Pons (tissue), 1 donor: Measurements from ENCODE around the gene SCRN1.
A peak's percentile ranks its signal among the peaks of the same experiment; 100 is the strongest.

Experiments
- DNase-seq: peaks from one replicate; pipeline ENCODE4 v3.0.0-alpha.2; 2016; ENCODE audit warnings: low spot score

The SCRN1 gene

DNA sequence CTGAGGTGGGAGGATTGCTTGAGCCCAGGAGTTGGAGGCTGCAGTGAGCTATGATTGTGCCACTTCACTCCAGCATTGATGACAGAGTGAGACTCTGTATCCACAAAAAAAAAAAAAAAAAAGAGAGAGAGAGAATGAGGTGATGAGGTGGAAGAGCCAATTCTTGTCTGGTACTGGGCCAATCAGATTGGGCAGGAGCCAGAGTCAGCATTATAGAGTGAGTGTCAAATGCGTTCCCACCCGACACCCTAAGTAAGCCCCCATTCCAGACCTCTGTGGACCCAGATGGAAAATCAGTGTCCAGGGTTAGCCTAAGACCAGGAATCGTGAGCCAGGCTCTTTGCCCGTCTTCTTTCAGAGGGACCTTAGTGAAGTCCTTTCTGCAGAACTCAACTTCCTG is 99.3 kb downstream of the SCRN1 start:
- no peak for DNase-seq

DNA sequence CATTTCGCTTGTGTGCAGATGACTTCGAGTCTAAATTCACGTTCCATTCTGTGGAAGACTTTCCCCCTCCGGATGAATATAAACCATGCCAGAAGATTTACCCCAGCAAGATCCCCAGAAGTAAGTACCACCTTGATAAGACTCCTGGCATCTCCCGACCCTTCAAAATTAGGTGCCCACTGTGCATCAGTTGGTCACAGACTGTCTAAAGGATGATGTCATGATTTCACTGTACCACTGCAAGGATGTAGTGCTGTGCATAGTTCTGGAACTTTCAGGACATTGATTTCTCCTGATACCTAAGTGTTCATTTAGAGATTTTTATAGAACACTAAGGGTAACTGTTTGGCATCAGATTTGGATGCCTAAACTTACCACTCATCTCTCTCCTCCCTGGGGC is 100.3 kb downstream of the SCRN1 start:
- no peak for DNase-seq

DNA sequence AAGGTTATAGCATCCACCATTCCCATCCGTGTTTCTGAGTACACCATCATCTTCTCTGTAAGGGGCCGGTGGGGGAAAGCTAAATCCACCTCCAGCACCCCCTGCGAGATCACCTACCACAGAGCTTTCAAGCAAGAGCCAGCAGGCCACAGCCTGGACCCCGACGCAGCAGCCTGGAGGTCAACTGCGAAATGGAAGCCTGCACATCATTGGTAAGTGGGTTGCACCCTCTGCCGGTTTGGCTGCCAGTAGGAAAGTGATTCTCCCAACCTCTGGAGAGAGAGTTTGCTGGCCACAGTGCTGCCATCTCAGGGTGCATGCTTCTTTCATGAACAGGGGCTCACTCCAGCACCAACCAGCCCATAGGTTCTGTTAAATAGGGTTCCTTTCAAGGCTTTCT is 101.6 kb downstream of the SCRN1 start:
- DNase-seq, result no peak

DNA sequence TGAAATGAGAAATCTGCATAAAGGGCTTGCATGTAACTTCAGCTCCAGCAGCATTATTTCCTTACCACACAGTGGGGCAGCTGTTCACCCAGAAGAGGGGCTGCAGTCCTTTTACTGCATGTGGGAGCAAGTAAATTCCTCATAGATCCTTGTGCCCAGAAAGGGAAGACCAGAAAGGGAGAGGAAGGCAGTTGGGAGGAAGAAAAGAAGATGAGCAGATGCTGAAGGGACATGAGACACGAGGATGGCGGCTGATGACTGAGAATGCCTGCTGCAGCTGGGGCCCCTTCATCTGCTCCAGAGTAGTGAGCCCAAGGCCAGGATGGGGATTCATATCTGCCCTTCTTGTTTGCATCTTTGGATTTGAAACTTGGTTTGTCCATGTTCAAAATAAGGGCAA is 102.8 kb downstream of the SCRN1 start:
- no peak for DNase-seq

DNA sequence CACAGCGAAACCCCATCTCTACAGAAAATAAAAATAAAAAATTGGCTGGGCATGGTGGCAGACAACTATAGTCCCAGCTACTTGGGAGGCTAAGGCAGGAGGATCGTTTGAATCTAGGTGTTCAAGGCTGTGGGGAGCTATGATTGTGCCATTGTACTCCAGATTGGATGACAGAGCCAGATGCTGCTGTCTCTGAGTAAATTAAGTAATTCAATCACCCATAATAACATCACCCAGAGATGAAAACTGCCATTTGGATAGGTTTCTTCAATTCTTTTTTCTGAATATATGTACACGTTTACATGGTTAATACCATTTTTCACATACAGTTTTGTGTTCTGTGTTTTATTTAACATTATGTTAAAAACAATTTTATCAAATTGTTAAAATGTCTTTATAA is 104.0 kb downstream of the SCRN1 start:
- DNase-seq, result no peak

DNA sequence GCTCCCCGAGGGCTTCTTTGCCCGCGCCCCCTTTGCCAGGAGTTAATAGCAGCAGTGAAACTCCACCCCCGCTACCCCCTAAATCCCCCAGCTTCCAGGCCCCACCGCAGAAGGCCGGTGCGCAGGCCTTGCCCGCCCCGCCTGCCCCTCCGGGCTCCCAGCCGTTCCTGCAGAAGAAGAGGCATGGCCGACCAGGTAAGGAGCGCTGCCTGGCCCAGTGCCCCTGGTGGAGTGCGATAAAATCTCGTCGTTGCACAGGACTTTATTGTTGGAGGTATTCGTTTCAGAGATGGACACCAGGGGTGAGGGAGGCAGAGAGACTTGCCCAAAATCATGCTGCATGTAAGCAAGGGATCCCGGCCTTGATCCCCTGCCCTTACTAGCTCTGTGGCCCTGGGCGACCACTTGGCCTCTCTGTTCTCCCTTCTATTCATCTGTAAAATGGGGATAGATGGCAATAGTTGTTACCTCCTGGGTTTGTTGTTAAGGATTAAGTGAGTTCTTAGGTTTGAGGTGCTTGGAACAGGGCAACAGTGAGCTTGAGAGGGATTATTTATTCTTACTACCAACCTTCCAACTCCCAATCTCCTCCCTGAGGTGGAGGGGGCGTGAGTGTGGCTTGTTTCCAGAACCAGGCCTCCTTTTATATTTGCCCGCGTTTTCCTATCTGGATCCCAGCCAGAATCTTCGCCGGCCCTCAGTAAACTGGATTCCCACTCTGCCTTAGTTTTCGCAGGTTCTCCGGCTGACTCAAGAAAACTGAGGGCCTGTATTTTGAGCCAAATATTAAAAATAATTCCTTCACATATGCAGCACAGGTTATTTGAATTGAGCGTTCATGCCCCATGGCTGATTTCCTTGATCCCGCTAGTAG is 105.0 kb downstream of the SCRN1 start:
- DNase-seq, result no peak

DNA sequence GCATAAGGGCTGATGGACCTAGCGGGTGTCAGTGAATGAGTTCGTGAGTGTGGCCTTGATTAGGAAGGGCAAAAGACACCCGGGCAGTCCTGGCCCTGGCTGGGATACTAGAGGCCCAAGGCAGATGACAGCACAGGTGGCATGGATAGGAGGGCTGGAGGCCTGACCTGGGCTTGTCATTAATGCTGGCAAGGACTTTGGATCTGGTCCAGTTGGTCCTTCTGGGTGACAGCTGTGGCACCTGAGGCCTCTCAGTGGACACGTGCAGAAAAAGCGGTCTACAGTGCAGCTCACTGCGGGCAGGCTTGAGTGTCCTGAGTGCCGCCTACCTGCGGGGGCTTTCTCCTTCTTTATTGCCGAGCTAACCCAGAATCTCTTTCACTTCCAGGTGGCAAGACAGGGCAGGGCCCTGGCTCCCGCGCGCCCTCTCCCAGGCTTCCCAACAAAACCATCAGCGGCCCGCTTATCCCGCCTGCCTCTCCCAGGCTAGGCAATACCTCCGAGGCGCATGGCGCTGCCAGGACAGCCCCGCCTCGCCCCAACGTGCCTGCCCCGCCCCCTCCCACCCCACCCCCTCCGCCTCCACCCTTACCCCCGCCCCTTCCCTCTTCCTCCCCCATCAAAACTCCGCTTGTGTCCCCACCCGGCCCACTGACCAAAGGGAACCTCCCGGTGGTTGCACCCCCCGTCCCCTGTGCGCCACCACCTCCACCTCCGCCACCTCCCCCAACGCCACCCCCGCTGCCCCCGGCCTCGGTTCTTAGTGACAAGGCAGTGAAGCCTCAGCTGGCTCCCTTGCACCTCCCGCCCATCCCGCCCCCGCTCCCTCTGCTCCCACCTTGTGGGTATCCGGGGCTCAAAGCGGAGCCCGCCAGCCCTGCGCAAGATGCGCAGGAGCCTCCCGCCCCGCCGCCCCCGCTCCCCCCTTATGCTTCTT is 105.9 kb downstream of the SCRN1 start:
- no peak for DNase-seq

DNA sequence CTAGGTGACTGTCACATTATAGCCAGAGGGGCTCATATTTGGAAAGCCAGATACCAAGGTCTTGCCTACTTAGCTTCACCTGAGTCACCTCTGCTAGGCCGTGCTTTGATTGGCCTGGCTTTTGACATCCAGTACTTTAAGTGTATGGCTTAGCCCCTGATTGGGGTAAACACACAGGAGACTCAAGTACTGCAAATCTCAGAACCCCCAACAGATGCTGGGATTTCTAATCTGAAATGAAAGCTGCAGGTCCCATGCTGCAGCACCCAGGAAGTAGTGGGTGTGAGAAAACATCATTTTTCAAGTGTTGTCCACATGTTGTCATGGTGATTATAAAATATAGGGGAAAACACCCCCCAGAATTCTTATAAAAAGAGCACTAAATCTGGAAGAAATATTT is 107.1 kb downstream of the SCRN1 start:
- DNase-seq, result no peak

DNA sequence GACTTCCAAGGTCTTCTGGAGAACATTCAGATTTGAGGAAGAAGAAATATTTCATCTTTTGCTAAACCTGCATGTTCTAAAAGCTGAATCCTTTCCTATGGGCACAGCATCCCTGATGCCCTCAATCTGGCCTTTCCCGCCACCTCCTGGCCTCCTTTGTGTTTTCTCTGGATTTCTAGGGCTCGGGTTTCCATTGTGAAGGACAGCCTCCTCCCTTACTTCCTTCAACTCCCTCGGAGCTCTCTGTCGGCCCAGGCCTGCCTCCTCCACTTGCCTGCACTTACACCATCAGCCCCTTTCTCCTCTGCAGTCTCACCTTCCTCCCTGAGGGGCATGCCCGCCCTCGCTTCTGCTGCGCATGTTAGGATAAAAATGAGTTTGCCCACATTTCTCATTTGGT is 107.9 kb downstream of the SCRN1 start:
- DNase-seq, result no peak

DNA sequence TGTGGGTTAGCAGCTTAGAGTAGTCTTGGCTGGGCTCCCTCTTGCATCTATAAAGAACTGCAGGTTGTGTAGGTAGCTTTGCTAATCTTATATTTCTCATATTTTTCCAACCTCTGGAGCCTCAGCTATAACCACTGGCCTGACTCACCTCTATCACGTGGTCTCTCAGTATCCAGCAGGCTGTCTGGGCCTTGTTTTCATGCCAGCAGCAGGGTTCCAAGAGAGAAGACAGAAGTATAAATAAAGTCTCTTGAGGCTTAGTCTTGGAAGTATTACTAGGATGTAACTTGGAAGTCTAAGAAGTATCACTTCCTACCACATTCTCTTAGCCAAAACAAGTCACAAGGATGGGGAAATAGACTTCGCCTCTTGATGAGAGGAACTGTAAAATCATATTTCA is 110.0 kb downstream of the SCRN1 start:
- DNase-seq, result no peak

DNA sequence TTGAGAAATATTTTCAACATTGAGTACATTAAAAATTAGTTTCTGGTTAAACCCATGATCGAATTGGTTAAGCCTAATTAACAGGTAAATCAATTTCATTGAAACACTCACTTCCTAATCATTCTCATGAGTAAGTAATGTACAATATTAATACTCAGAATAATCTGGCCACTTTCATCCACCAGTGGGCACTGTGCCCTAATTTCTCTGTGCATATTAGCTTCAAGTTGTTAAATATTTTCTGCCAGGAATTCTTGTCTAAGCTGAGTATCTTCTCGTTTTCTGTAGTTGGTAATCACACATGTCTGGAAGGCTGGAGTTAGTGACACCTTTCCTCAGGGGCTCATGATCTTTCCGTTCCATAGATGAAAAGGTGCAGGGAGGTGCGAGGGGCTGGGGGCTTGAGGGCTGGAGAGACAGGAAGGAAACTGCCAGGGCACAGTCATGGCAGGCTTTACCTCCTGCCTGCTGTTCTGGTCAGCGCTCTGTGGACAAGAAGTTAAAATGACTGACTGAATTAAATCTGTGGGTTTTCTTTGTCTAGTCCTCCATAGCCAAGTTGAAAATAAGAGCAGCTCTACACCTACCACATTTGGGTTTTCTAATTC is 111.4 kb downstream of the SCRN1 start:
- no peak for DNase-seq

DNA sequence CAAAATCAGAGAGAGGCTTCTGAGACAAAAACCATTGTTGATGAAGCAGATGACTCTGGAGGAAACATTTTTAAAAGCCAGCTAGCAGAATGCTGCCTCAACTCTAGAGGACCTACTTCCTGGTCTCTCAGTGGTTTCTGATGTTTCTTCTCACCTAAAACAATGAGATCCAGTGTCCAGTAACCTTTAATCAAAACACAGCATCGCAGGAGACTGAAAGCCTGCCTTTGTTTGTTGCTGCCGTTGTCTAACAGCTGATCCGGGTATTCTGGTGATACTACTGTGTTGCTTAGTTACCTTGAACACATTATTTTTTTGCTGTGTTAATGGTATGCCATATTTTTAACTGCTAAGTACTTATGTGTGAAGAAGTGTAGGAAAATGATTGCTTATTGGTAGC is 112.4 kb downstream of the SCRN1 start:
- DNase-seq, result peak; percentile 72

DNA sequence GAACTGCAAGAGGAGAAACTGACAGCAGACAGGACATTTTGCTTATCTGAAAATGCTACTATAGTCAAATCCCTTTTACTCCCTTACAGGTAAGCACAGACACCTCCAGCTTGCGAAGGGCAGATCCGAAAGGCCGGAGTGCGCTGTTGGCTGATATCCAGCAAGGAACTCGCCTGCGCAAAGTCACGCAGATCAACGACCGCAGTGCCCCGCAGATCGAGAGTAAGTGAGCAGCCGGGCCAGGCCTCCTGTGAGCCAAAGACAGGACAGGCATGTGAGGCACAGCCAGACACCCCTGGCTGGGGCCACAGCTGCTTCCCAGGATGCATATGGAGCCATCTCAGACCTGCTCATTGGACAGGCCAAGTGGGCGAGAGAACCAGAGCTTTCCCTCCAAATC is 113.9 kb downstream of the SCRN1 start:
- no peak for DNase-seq

DNA sequence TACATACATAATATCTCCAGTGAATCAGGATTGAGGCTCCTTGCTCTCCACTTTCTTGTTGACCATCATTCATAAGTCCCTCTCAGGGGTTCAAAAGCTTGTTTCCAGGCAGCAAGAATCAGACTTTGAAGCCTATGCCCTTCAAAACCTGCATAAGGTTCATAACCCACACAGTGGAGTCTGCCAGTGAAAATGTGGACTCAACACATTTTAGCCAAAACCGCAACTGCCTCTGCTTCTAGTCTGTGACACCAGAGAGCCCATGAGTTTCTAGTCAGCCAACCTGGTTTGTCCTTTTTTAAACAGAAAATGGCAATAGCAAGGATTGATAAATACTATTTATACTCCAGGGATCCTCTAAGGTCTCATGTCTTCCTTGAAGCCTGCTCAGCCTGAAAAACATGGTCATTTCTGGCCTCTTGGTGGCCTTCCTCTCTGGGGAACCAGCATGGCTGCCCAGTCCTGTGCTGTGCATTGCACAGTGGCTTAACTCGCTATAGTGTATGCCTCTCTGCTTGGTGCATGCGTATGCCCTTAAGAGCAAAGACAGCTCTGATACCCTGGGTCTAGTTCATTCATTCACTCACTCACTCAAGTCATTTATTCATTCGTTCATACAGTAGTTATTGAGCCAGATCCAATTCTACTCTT is 115.8 kb downstream of the SCRN1 start:
- DNase-seq, result no peak

DNA sequence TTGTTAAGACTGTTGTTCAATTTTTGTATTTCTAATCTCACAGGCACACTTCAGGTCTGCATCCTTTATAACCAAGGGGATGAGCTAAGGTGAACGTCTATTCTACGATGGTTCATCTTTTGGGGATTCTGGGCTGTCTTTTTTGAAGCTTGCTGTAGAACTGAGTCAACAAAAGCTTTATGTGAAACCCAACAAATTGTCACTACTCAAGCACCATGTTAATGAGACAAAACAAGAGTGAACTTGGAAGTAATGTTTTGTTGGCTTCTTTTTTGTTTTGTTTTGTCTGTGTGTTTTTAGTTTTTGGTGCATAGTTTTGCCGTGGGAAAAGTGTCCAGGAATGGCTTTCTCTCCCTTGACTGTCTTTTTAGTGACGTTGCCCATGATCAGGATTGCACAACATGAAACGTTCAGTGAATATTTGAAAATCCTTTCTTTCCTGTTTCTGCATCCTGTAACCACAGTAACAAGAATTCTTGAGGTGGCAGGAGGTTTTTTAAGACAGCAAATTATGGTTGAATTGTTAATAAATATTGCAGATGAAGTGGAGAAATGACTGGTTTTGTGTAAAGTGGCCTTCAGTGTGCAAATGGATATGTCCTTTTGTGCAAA is 117.7 kb downstream of the SCRN1 start:
- DNase-seq, result no peak
